Measurements from ENCODE around the gene PPM1E.
"Not testable (repeated sequence)": the region's sequence is repeated elsewhere in the genome, so short reads cannot be mapped to it uniquely, and the experiment has no call there.

PPM1E gene

DNA sequence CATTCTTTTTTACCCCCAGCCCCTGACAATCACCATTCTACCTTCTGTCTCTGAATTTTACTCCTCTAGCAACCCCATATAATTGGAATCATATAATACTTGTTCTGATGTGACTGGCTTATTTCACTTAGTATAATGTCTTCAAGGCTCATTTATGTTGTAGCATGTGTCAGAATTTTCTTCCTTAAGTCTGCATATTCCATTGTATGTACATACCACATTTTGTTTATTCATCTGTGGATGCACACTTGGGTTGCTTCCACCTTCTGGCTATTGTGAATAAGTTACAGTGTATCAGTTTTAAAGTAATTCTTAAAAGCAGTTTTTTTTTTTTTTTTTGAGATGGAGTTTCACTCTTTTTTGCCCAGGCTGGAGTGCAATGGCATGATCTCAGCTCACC, 24.7 kb upstream of the PPM1E start:
- TF ChIP-seq, protein P1, sequence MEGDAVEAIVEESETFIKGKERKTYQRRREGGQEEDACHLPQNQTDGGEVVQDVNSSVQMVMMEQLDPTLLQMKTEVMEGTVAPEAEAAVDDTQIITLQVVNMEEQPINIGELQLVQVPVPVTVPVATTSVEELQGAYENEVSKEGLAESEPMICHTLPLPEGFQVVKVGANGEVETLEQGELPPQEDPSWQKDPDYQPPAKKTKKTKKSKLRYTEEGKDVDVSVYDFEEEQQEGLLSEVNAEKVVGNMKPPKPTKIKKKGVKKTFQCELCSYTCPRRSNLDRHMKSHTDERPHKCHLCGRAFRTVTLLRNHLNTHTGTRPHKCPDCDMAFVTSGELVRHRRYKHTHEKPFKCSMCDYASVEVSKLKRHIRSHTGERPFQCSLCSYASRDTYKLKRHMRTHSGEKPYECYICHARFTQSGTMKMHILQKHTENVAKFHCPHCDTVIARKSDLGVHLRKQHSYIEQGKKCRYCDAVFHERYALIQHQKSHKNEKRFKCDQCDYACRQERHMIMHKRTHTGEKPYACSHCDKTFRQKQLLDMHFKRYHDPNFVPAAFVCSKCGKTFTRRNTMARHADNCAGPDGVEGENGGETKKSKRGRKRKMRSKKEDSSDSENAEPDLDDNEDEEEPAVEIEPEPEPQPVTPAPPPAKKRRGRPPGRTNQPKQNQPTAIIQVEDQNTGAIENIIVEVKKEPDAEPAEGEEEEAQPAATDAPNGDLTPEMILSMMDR (IDR thresholded peaks at IDR 0.05; ENCODE audit: borderline replicate concordance, control extremely low read depth, extremely low read depth, insufficient read depth, missing control alignments), result no peak
- in situ Hi-C loops (cut with MboI; ENCODE audit: low sequenced_read_pairs, unreplicated experiment), result no loop called here
- DNase-seq (ENCODE audit: low spot score), result no peak

- in situ Hi-C loops (cut with MboI; ENCODE audit: low sequenced_read_pairs, unreplicated experiment), result no loop called here
- TF ChIP-seq, protein P1 (IDR thresholded peaks at IDR 0.05; ENCODE audit: borderline replicate concordance, control extremely low read depth, extremely low read depth, insufficient read depth, missing control alignments), result no peak
- no peak for DNase-seq (ENCODE audit: low spot score)
Measured at GRCh38 chr17:58734040-58734439, 21.6 kb upstream of the PPM1E start.

DNA sequence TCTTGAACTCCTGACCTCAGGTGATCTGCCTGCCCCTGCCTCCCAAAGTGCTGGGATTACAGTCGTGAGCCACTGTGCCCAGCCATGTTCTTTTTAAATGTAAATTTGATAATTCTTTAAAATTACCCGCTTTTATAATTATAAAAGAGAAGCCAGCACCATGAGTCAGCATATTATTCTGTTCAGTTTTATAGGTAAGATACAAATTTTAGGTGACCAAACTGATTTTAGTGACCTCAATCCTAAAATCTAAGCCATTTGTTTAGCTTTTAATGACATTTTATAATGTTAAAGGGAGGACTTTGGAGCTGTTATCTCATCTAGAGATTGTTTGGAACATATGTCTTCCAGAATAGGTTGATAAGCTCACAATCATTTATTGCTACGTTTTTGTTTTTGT, 20.8 kb upstream of the PPM1E start:
- TF ChIP-seq, protein P1 (IDR thresholded peaks at IDR 0.05; ENCODE audit: borderline replicate concordance, control extremely low read depth, extremely low read depth, insufficient read depth, missing control alignments), result no peak
- DNase-seq (ENCODE audit: low spot score), result no peak
- in situ Hi-C loops (cut with MboI; ENCODE audit: low sequenced_read_pairs, unreplicated experiment), result no loop called here

DNA sequence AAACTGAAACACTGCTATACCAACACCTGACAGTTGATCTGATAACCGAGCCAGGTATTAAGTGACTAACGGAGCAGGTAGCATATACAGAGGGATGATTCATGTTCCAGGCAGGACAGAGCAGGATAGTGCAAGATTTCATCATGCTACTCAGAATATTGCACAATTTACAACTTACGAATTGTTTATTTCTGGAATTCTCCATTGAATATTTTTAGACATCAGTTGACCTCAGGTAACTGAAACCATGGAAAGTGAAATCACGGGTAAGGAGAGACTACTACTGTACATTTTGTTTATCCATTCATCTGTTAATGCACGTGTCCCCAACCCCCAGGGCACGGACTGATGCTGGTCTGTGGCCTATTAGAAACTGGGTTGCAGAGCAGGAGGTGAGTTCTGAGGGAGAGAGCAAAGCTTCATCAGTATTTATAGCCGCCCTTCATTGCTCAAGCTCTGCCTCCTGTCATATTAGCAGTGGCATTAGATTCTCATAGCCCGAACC, 14.5 kb upstream of the PPM1E start:
- TF ChIP-seq, protein P1 (IDR thresholded peaks at IDR 0.05; ENCODE audit: borderline replicate concordance, control extremely low read depth, extremely low read depth, insufficient read depth, missing control alignments), result no peak

GRCh38 chr17:58747674-58748073, 8.0 kb upstream of the PPM1E start:
- DNase-seq (ENCODE audit: low spot score), result no peak
- in situ Hi-C loops (cut with MboI; ENCODE audit: low sequenced_read_pairs, unreplicated experiment), result no loop called here

More for the DNA sequence above, 14.5 kb upstream of the PPM1E start:
- no peak for DNase-seq (ENCODE audit: low spot score)
- in situ Hi-C loops (cut with MboI; ENCODE audit: low sequenced_read_pairs, unreplicated experiment), result no loop called here

DNA sequence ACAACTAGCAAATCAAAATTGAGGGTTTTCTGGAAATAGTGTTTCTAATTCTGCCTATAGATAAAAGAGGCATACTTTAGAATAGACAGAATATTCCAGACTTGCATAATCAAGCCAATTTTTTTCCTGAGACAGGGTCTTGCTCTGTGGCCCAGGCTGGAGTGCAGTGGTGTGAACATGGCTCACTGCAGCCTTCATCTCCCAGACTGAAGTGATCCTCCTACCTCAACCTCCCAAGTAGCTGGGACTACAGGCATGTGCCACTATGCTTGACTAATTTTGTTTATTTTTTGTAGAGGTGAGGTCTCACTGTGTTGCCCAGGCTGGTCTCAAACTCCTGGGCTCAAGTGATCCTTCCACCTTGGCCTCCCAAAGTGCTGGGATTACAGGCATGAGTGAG, 6.0 kb upstream of the PPM1E start:
- in situ Hi-C loops (cut with MboI; ENCODE audit: low sequenced_read_pairs, unreplicated experiment); DNase-seq (ENCODE audit: low spot score): not testable (repeated sequence)

More at GRCh38 chr17:58747674-58748073, 8.0 kb upstream of the PPM1E start:
- TF ChIP-seq, protein P1 (IDR thresholded peaks at IDR 0.05; ENCODE audit: borderline replicate concordance, control extremely low read depth, extremely low read depth, insufficient read depth, missing control alignments), result no peak

- TF ChIP-seq, protein P1 (IDR thresholded peaks at IDR 0.05; ENCODE audit: borderline replicate concordance, control extremely low read depth, extremely low read depth, insufficient read depth, missing control alignments), result no peak
Measured at GRCh38 chr17:58753026-58753425, 2.6 kb upstream of the PPM1E start.

More at GRCh38 chr17:58753026-58753425, 2.6 kb upstream of the PPM1E start:
- DNase-seq (ENCODE audit: low spot score), result no peak
- in situ Hi-C loops (cut with MboI; ENCODE audit: low sequenced_read_pairs, unreplicated experiment), result no loop called here
